ENCODE measurements around the gene NYNRIN.

GRCh38 chr14:24465368-24465767, 66.6 kb downstream of the NYNRIN start:
- no peak for TF ChIP-seq POLR2A (IDR thresholded peaks at IDR 0.05)
- no peak for TF ChIP-seq CTCF (IDR thresholded peaks at IDR 0.05)

All from Peyer's patch (tissue), 4 donors.